T-helper 2 cell treated with Interferon-gamma antibody and Interleukin-4, amounts not matched to agents 5 μg/mL and 100 μg/mL, for 36 hours (primary cell): Measurements from ENCODE around the gene MRPL43.
A peak's percentile ranks its signal among the peaks of the same experiment; 100 is the strongest.

Experiments
- DNase-seq: peaks from one replicate; pipeline ENCODE4 v3.0.0; 2021; ENCODE audit warnings: low spot score
- H3K27ac Mint-ChIP-seq: one replicate; pipeline ENCODE4 v1.8.0; 2021; ENCODE audit warnings: mild to moderate bottlenecking, mixed read lengths
- H3K27me3 Mint-ChIP-seq: one replicate; pipeline ENCODE4 v1.8.0; 2021; ENCODE audit warnings: low read depth, mixed read lengths
- H3K36me3 Mint-ChIP-seq: one replicate; pipeline ENCODE4 v1.8.0; 2021; ENCODE audit warnings: low read depth, mixed read lengths
- H3K4me1 Mint-ChIP-seq: one replicate; pipeline ENCODE4 v1.8.0; 2021; ENCODE audit warnings: low read depth, mixed read lengths
- H3K4me3 Mint-ChIP-seq: one replicate; pipeline ENCODE4 v1.8.0; 2022; ENCODE audit warnings: mild to moderate bottlenecking, moderate library complexity, mixed read lengths
- H3K9me3 Mint-ChIP-seq: one replicate; pipeline ENCODE4 v1.8.0; 2021; ENCODE audit warnings: mixed read lengths

The MRPL43 gene

GRCh38 chr10:100967332-100967731 is 20.0 kb downstream of the MRPL43 start:
- peaks cover 7% of the 10 kb centered on the region for H3K4me1 Mint-ChIP-seq
- no peak overlapping the region for H3K27ac Mint-ChIP-seq

DNA sequence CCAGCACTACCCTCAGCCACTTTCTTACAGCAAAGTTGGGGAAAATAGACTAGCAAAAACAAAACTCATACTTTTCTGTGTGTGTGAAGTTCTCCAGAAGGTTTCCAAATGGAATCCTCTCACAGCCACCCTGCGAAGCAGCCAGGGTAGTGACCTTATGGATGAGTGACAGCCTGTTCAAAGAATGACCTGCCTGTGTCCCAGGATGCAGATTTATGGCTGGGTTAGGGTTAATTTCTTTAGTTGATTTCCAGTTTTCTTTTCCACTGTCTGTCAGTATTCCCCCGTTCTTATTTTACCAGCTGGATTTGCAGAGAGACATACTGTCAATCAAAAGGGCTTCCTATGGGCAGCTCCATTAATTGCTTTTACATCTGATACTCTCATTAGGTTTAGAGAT is 20.4 kb downstream of the MRPL43 start:
- Mint-ChIP-seq H3K9me3 (no peaks in the 10 kb centered on the region), H3K4me1 (peaks cover 7% of the 10 kb centered on the region), H3K4me3 (no peak overlapping the region), H3K36me3 (peaks cover 13% of the 10 kb centered on the region), H3K27ac (no peak overlapping the region), H3K27me3 (peaks cover 8% of the 10 kb centered on the region)
- no peak for DNase-seq

More at GRCh38 chr10:100967332-100967731, 20.0 kb downstream of the MRPL43 start:
- Mint-ChIP-seq H3K27me3 (peaks cover 8% of the 10 kb centered on the region), H3K9me3 (no peaks in the 10 kb centered on the region), H3K4me3 (no peak overlapping the region), H3K36me3 (peaks cover 9% of the 10 kb centered on the region)
- DNase-seq: no peak

GRCh38 chr10:100965820-100966219 is 21.5 kb downstream of the MRPL43 start:
- Mint-ChIP-seq H3K27ac (no peak overlapping the region), H3K4me3 (no peak overlapping the region), H3K4me1 (peaks cover 7% of the 10 kb centered on the region), H3K9me3 (no peaks in the 10 kb centered on the region), H3K27me3 (peaks cover 8% of the 10 kb centered on the region), H3K36me3 (peaks cover 17% of the 10 kb centered on the region)
- DNase-seq: no peak

DNA sequence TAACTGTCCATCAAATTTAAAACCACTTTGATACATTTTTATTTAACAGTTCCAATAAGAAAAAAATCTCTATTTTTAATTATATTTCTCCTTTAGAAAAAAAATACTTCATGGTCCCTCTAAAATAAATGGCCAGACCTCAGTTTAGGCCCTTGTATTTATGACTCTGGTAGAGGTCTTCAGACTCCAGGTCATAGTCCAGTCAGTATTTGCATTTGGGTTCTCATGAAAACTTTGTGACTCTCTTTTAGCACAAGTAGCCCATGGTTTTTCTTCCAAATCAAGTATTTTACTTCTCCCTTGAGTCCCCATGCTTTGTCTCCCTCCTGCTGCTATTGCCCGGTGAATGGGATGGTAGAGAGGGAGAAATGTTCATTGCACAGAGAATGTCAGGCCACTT is 23.5 kb downstream of the MRPL43 start:
- DNase-seq: no peak
- H3K4me1 Mint-ChIP-seq: peaks cover 5% of the 10 kb centered on the region
- H3K27ac Mint-ChIP-seq: no peak overlapping the region
- H3K4me3 Mint-ChIP-seq: no peak overlapping the region
- H3K36me3 Mint-ChIP-seq: peaks cover 32% of the 10 kb centered on the region
- peaks cover 4% of the 10 kb centered on the region for H3K27me3 Mint-ChIP-seq
- no peaks in the 10 kb centered on the region for H3K9me3 Mint-ChIP-seq

- peaks cover 36% of the 10 kb centered on the region for H3K36me3 Mint-ChIP-seq
- no peak overlapping the region for H3K4me3 Mint-ChIP-seq
- no peaks in the 10 kb centered on the region for H3K9me3 Mint-ChIP-seq
- DNase-seq: no peak
- H3K27ac Mint-ChIP-seq: no peak overlapping the region
- H3K27me3 Mint-ChIP-seq: no peaks in the 10 kb centered on the region
- no peaks in the 10 kb centered on the region for H3K4me1 Mint-ChIP-seq
Measured at GRCh38 chr10:100962351-100963080, 24.8 kb downstream of the MRPL43 start.

- Mint-ChIP-seq H3K27ac (no peak overlapping the region), H3K4me1 (peaks cover 5% of the 10 kb centered on the region), H3K4me3 (no peak overlapping the region), H3K27me3 (no peaks in the 10 kb centered on the region), H3K9me3 (no peaks in the 10 kb centered on the region), H3K36me3 (peaks cover 45% of the 10 kb centered on the region)
- DNase-seq: no peak
Measured at GRCh38 chr10:100960251-100960650, 27.0 kb downstream of the MRPL43 start.

- Mint-ChIP-seq H3K27me3 (no peaks in the 10 kb centered on the region), H3K9me3 (no peaks in the 10 kb centered on the region), H3K4me3 (no peak overlapping the region), H3K27ac (no peak overlapping the region), H3K36me3 (peaks cover 37% of the 10 kb centered on the region), H3K4me1 (no peaks in the 10 kb centered on the region)
- DNase-seq: no peak
Measured at GRCh38 chr10:100948916-100949315, 38.4 kb downstream of the MRPL43 start.

DNA sequence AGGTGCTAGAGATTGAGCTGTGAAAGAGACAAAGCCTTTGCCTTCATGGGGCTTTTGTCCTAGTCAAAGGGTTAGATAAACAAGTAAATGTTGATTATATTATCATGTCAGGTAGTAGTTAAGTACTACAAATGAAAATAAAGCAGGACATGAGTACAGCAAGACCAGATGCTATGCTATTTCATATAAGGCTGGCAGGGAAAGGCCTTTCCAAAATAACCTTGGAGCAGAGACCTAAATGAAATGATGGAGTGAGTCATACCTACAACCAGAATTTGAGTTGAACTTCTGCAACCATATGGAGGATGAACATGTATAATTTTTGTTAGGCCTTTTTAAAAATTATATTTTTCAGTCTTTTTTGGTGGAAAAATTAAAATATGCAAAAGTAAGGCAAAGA is 41.5 kb downstream of the MRPL43 start:
- H3K9me3 Mint-ChIP-seq: no peaks in the 10 kb centered on the region
- no peak overlapping the region for H3K4me3 Mint-ChIP-seq
- H3K36me3 Mint-ChIP-seq: peaks cover 53% of the 10 kb centered on the region
- peaks cover 7% of the 10 kb centered on the region for H3K4me1 Mint-ChIP-seq
- no peaks in the 10 kb centered on the region for H3K27me3 Mint-ChIP-seq
- no peak overlapping the region for H3K27ac Mint-ChIP-seq
- no peak for DNase-seq

- Mint-ChIP-seq H3K4me3 (no peak overlapping the region), H3K36me3 (peaks cover 53% of the 10 kb centered on the region), H3K27ac (peak overlapping the region; percentile 58), H3K27me3 (no peaks in the 10 kb centered on the region), H3K4me1 (peaks cover 7% of the 10 kb centered on the region), H3K9me3 (no peaks in the 10 kb centered on the region)
- DNase-seq: no peak
Measured at GRCh38 chr10:100943508-100943907, 43.8 kb downstream of the MRPL43 start.

DNA sequence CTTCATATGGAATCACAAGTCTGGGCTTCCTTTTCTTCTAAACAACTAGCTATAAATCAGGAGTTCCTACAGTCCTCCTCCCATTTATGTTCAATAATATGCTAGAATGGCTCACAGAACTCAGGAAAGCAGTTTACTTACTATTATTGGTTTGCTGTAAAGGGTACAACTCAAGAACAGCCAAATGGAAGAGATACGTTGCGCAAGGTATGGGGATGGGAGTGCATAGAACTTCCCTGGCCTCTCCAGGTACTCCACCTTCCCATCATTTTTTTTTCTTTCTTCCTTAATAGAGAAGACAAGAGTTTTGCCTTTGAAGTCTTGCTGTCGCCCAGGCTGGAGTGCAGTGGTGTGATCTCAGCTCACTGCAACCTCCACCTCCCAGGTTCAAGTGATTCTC is 45.1 kb downstream of the MRPL43 start:
- H3K27ac Mint-ChIP-seq: no peak overlapping the region
- H3K4me1 Mint-ChIP-seq: peaks cover 7% of the 10 kb centered on the region
- H3K9me3 Mint-ChIP-seq: no peaks in the 10 kb centered on the region
- H3K36me3 Mint-ChIP-seq: peaks cover 56% of the 10 kb centered on the region
- no peak overlapping the region for H3K4me3 Mint-ChIP-seq
- DNase-seq: no peak
- no peaks in the 10 kb centered on the region for H3K27me3 Mint-ChIP-seq

DNA sequence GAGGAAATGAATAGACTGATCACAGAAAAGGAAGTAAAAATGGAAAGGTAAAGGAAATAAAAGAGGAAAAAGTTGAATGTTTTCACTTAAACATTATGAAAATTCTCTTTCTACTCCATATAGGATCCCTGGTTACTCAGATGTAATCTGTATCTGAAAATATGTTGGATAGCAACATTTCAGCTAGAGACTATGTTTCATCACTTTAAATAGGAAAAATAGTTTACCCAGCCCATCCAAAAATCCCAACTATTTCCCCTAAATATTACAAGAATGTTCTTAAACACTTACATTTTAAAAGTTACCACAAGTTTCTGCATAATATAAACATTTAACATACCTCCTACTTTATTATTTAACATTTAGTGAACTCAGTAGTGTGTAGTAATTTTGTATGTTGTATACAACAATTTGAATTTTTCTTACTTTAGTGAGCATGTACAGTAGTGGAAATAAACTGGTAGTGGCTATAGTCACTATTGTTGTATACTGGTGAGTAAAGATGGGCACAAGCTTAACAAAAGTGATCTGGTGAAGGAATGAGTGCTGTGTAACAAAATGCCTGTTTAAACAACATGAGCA is 47.4 kb downstream of the MRPL43 start:
- Mint-ChIP-seq H3K36me3 (peaks cover 45% of the 10 kb centered on the region), H3K4me1 (peaks cover 7% of the 10 kb centered on the region), H3K9me3 (no peaks in the 10 kb centered on the region), H3K27ac (no peak overlapping the region), H3K27me3 (no peaks in the 10 kb centered on the region), H3K4me3 (no peak overlapping the region)
- no peak for DNase-seq
